TTC549 (cell line): ENCODE measurements around the gene ZCCHC7.
"Not testable (repeated sequence)": the region's sequence is repeated elsewhere in the genome, so short reads cannot be mapped to it uniquely, and the experiment has no call there.

Source experiments
- FAIRE-seq: peaks from 2 replicates; lab custom pipeline; 2012; peaks lifted over from hg19 to GRCh38; lab: Jason Lieb, UNC

The ZCCHC7 gene

DNA sequence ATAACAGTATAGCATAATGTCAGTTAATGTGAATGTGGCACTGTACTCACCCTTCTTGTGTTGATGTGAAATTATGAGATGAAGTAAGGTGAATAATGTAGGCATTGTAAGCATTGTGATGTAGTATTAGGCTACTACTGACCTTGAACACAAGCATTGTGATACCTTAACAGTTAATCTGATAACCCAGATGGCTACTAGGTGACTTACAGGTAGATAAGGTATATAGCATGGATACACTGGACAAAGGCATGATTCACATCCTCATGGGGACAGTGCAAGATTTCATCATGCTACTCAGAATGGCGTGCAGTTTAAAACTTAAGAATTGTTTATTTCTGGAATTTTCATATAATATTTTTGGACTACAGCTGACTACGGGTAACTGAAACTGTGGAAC, 134.8 kb downstream of the ZCCHC7 start:
- FAIRE-seq, result no peak

DNA sequence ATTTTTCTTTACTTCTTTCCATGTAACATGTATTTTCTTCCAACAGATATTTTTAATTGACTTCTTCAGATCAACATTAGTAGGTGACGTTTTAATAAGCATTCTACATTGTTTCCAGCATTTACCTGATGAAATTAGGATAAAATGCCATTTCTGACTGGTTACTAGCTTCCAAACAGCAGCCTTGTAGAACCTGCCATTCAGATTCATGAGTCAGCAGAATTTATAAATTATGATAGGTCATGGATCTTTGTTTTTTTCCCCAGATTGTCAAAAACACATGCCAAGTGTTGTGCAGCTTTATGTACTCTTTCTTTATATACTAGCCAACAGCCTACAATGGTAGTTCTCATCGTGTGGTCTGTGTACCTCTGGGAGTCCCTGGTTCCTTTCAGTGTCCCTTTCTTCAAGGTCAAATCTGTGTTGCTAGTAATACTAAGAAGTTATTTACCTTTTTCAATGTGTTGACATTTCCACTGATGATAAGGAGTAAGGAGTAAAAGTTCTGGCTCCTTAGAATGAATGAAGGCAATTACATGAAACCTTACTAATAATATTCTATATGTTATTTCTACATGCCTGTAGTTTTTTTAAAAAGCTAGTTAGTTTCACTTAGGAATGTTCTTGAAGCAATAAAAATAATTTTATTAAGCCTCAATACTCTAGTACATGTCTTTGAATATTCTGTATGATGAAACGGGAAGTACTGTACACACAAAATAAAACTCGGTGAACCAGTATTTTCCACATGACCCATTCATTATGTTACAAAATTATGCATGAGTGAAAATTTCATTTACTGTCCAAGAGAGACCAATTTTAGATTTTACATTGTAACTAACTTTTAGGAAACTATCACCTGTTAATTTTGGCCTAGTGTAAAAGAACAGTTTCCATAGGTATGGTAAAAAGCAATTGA, 135.8 kb downstream of the ZCCHC7 start:
- no peak for FAIRE-seq

- no peak for FAIRE-seq
These were observed 139.6 kb downstream of the ZCCHC7 start for GRCh38 chr9:37259951-37260350.

GRCh38 chr9:37262410-37262809, 142.0 kb downstream of the ZCCHC7 start:
- FAIRE-seq, result peak; percentile 61

DNA sequence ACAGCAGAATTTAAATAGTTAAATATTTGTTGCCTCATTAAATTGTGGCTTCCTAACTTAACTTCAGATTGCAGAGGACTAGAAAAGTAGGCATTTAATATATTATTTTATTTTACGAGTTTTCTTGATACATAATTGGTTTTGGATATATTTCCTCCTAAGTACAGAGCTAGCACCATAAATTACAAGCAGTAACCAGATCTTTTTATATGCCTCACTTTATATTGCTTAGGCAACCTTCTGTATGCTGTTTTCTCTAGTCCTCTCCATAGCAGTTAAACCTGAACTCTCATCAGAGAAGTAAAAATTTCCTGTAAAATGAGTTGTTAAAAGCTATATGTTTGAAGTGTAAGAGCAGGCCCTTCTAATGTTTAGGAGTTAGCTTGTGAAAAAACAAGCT, 144.2 kb downstream of the ZCCHC7 start:
- no peak for FAIRE-seq

GRCh38 chr9:37266630-37267029, 146.3 kb downstream of the ZCCHC7 start:
- no peak for FAIRE-seq

- no peak for FAIRE-seq
These were observed 148.8 kb downstream of the ZCCHC7 start for GRCh38 chr9:37269221-37269620.

DNA sequence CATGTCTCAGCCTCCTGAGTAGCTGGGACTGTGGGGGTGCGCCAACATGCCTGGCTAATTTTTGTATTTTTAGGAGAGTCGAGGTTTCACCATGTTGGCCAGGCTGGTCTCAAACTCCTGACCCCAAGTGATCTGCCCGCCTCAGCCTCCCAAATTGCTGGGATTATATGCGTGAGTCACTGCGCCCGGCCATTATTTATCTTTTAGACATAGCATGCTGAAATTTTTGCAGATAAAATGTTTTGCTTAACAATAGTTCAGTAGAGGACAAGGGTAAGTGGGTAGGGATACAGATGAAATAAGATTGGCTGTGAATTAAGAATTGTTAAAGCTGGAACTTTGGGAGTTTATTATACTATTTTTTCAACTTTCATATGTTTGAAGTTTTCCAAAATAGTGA, 151.3 kb downstream of the ZCCHC7 start:
- FAIRE-seq, result no peak

- FAIRE-seq, result no peak
These were observed 153.2 kb downstream of the ZCCHC7 start for GRCh38 chr9:37273595-37273994.

GRCh38 chr9:37281541-37281940, 161.2 kb downstream of the ZCCHC7 start:
- no peak for FAIRE-seq

- FAIRE-seq, result no peak
These were observed 163.5 kb downstream of the ZCCHC7 start for GRCh38 chr9:37283730-37284325.

- FAIRE-seq, result no peak
These were observed 164.3 kb downstream of the ZCCHC7 start for GRCh38 chr9:37284636-37285035.

- no peak for FAIRE-seq
These were observed 166.3 kb downstream of the ZCCHC7 start for GRCh38 chr9:37286530-37287175.

- no peak for FAIRE-seq
These were observed 166.9 kb downstream of the ZCCHC7 start for GRCh38 chr9:37287317-37287716.

GRCh38 chr9:37289631-37290030, 169.3 kb downstream of the ZCCHC7 start:
- FAIRE-seq, result no peak

DNA sequence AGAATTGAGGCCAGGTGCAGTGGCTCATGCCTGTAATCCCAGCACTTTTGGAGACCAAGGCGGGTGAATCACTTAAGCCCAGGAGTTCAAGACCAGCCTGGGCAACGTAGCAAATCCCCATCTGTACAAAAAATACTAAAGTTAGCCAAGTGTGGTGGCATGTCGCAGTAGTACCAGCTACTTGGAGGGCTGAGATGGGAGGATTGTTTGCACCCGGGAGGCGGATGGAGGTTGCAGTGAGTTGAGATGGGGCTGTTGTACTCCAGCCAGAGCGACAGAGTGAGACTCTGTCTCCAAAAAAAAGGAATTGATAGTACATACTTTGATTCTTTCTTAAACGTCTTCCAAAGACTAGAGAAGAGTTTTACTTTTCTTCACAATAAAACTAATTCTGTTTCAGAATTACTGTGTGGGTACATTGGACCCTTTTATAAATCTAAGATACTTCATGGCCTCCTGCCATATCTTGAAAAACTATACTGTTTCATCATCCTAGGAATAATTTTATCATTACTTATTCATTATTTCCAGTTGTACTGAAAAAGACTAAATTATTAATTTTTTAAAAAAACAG, 170.1 kb downstream of the ZCCHC7 start:
- FAIRE-seq, result no peak

DNA sequence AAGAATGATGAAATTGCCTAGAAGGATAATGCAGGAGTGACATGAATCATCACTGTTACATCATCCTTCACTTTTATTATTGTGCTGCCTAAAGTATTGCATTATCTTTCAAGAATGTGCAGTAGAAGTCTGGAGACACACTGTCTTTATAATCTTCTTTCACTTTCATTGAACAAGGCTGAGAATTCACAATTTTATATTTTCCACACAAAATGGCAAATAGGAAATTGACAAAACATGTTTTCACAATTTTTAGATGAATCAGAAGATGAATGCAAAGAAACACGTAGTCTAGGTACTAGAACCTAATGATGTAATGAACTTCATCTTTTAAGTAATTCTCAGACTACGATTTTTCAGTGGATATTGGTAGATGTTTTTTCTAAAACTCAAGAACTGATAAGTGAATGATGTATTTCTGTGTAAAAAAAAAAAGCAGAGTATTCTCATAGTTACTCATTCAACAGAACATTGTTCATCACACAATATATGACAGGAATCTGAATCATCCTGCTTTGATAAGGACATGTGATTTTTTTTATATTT, 170.6 kb downstream of the ZCCHC7 start:
- no peak for FAIRE-seq

- FAIRE-seq, result not testable (repeated sequence)
These were observed 171.4 kb downstream of the ZCCHC7 start for GRCh38 chr9:37291612-37292238.

- no peak for FAIRE-seq
These were observed 172.5 kb downstream of the ZCCHC7 start for GRCh38 chr9:37292896-37293295.

DNA sequence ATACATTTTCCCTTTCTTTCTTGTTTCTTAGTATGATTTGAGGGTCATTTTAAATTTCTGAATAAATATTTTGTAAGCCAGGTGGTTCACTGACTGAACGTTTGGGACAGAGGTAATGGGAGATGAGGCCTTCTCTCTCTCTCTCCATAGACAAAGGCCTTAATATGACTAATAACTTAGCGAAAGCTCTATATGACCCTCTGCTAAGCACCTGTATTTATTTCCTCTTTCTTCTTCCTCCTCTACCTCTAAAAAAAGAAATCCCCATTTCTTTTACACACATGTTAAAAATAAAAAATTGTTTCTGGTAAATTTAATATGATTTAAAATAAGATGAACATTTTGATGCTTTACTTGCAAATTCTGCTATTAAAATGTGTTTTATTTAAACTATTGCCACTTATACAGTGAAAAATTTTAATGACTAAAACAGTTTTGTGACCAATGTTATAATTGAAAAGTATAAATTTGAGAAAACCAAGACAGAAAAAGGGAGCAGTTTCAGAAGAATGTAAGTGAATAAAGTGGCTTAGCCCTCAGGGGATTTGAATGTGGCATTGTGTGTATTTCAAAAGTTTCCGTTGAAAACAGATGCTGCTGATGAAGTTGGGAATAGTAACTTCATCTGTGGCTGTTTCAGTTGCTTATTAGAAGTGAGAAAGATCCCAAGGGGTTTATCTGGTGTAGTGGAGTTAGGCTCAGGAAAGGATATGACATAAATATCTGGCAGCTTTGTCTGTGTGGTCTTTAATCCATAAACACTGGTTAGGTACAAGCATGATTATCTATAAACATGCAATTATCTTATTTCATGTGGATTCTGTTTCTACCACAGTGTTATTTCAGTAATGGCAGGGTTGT, 173.5 kb downstream of the ZCCHC7 start:
- no peak for FAIRE-seq

- FAIRE-seq, result no peak
These were observed 174.8 kb downstream of the ZCCHC7 start for GRCh38 chr9:37295178-37295577.
